ENCODE measurements around the gene IFITM1. TPM values are rescaled to one million over a fixed set of nuclear protein-coding genes. Genes with fewer than 3 reads are reported as not detected.

IFITM1 gene
- total and polyA plus RNA-seq, 2 donors (not counting 3 experiments of a cell fraction or from before 2014, with no cell fraction given): 11.5 to 24.6 TPM

DNA sequence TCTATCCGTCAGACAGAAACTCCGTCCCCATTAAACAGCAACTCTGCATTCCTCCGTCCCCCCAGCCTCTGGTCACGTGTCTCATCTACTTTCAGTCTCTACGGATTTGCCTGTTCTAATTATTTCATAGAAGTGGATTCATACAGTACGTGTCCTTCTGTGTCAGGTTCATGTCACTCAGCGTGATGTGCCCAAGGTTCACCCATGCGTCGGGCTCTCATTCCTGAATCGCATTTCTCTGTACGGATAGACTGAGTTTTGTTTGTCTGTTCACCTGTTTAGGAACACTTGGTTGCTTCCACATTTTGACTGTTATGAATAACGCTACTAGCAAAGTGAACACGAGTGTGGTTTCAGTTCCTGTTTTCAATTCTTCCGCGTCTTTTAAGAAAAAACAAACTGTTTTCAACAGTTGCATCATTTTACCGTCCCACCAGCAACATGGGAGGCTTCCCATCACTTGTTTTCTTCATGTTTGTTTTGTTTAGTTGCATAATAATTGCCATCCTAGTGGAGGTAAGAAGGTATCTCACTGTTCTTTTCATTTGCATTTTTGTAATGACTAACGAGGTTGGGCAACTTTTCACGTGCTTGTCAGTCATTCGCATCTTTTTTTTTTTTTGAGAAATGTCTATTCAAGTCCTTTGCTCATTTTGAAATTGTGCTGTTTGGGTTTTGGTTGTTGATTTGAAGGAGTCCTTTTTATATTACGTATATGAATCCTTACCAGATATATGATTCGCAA is 44.5 kb upstream of the IFITM1 start:
- ChIA-PET CTCF (interaction anchor here (1.0 to 1.6 kb wide), 2 partner anchors 19 to 21 kb away, joined by 3 to 6 read pairs; no protein-coding TSS in a partner anchor), POLR2A (no interaction called here)
- dilution Hi-C loops (cut with MboI; ENCODE audit: extremely low pct_ligation_motif_present, low sequenced_read_pairs): no loop called here

More for the DNA sequence above, 44.5 kb upstream of the IFITM1 start:
- TF ChIP-seq EZH2 (IDR thresholded peaks at IDR 0.05; ENCODE audit: borderline replicate concordance, low read depth, low read length, severe bottlenecking) (no peak), POLR2A (IDR thresholded peaks at IDR 0.05; ENCODE audit: low read depth, low read length) (no peak), GATA2 (IDR thresholded peaks at IDR 0.05; ENCODE audit: insufficient read depth, insufficient read length, low read depth, low read length) (no peak), POLR2AphosphoS5 (IDR thresholded peaks at IDR 0.05; ENCODE audit: insufficient read depth, low read depth, low read length) (no peak), FOS (IDR thresholded peaks at IDR 0.05; ENCODE audit: borderline replicate concordance, insufficient read depth, low read length) (no peak), MYC (IDR thresholded peaks at IDR 0.05; ENCODE audit: low read depth, low read length) (no peak), JUN (IDR thresholded peaks at IDR 0.05; ENCODE audit: borderline replicate concordance, insufficient read depth, insufficient read length, low read depth) (no peak)
- TF ChIP-seq, protein P1, sequence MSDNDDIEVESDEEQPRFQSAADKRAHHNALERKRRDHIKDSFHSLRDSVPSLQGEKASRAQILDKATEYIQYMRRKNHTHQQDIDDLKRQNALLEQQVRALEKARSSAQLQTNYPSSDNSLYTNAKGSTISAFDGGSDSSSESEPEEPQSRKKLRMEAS (IDR thresholded peaks at IDR 0.05; ENCODE audit: insufficient read depth, insufficient read length): no peak
- TF ChIP-seq, protein P2, sequence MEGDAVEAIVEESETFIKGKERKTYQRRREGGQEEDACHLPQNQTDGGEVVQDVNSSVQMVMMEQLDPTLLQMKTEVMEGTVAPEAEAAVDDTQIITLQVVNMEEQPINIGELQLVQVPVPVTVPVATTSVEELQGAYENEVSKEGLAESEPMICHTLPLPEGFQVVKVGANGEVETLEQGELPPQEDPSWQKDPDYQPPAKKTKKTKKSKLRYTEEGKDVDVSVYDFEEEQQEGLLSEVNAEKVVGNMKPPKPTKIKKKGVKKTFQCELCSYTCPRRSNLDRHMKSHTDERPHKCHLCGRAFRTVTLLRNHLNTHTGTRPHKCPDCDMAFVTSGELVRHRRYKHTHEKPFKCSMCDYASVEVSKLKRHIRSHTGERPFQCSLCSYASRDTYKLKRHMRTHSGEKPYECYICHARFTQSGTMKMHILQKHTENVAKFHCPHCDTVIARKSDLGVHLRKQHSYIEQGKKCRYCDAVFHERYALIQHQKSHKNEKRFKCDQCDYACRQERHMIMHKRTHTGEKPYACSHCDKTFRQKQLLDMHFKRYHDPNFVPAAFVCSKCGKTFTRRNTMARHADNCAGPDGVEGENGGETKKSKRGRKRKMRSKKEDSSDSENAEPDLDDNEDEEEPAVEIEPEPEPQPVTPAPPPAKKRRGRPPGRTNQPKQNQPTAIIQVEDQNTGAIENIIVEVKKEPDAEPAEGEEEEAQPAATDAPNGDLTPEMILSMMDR (IDR thresholded peaks at IDR 0.05; ENCODE audit: extremely low read depth in 1 of 2, insufficient read depth in 1 of 2, low read depth in 1 of 2, low read length in 2 of 2): no peak
- Histone ChIP-seq H3K36me3 (ENCODE audit: control insufficient read depth in 2 of 2, extremely low read depth in 1 of 2, insufficient read depth in 2 of 2, low read length in 2 of 2) (no peaks in the 10 kb centered on the region), H3K27me3 (ENCODE audit: control insufficient read depth in 2 of 2, insufficient read depth in 2 of 2, low read length in 2 of 2) (peaks cover 4 to 7% of the 10 kb centered on the region in 2 experiments), H3K27ac (ENCODE audit: insufficient read depth, low read depth, low read length) (no peak overlapping the region), H3K4me3 (replicated peaks in 1 of 3; ENCODE audit: insufficient read depth in 1 of 3, low read depth in 1 of 3, low read length in 3 of 3) (no peak overlapping the region), H4K20me1 (replicated peaks; ENCODE audit: control insufficient read depth, extremely low read depth, insufficient read depth, low read length) (no peaks in the 10 kb centered on the region), H2AFZ (ENCODE audit: low read depth, low read length) (no peak overlapping the region), H3K9me3 (replicated peaks; ENCODE audit: control insufficient read depth, insufficient read depth, low read length) (no peaks in the 10 kb centered on the region), H3K4me2 (ENCODE audit: insufficient read depth, low read length) (no peak overlapping the region), H3K79me2 (ENCODE audit: control insufficient read depth, insufficient read depth, low read length) (no peaks in the 10 kb centered on the region), H3K9me1 (replicated peaks; ENCODE audit: control insufficient read depth, extremely low read depth, insufficient read depth, low read length) (no peaks in the 10 kb centered on the region), H3K4me1 (ENCODE audit: control insufficient read depth, extremely low read depth, insufficient read depth, low read length) (no peaks in the 10 kb centered on the region), H3K9ac (replicated peaks; ENCODE audit: extremely low read depth, insufficient read depth, low read length) (no peak overlapping the region)
- intact Hi-C loops (cut with micrococcal nuclease): no loop called here
- BruUV-seq (replicated peaks): no TSS peak
- no peak for DNase-seq (ENCODE audit: low read depth, low spot score)
- FAIRE-seq: no peak
